SK-N-DZ (cell line): Measurements from ENCODE around the gene LAIR2.
"Not testable (repeated sequence)": the region's sequence is repeated elsewhere in the genome, so short reads cannot be mapped to it uniquely, and the experiment has no call there.

Source experiments
- DNase-seq: peaks from one replicate; pipeline ENCODE4 v3.0.0-alpha.2; 2015; ENCODE audit warnings: low spot score

The LAIR2 gene

GRCh38 chr19:54493967-54494585 is 8.6 kb upstream of the LAIR2 start:
- DNase-seq: no peak

GRCh38 chr19:54495284-54495683 is 7.3 kb upstream of the LAIR2 start:
- DNase-seq: not testable (repeated sequence)

GRCh38 chr19:54497747-54498450 is 4.7 kb upstream of the LAIR2 start:
- DNase-seq: not testable (repeated sequence)

- not testable (repeated sequence) for DNase-seq
Observed at GRCh38 chr19:54498451-54498772, 4.2 kb upstream of the LAIR2 start.

- DNase-seq: not testable (repeated sequence)
Observed at GRCh38 chr19:54505542-54505941, 2.9 kb downstream of the LAIR2 start.

GRCh38 chr19:54506079-54506478 is 3.4 kb downstream of the LAIR2 start:
- DNase-seq: no peak

GRCh38 chr19:54507038-54507717 is 4.5 kb downstream of the LAIR2 start:
- not testable (repeated sequence) for DNase-seq

GRCh38 chr19:54507824-54508223 is 5.2 kb downstream of the LAIR2 start:
- DNase-seq: no peak

GRCh38 chr19:54508487-54508886 is 5.9 kb downstream of the LAIR2 start:
- not testable (repeated sequence) for DNase-seq

GRCh38 chr19:54509200-54509940 is 6.7 kb downstream of the LAIR2 start:
- DNase-seq: not testable (repeated sequence)

- DNase-seq: no peak
Observed at GRCh38 chr19:54515156-54515555, 12.5 kb downstream of the LAIR2 start.

- no peak for DNase-seq
Observed at GRCh38 chr19:54517483-54517882, 14.9 kb downstream of the LAIR2 start.

GRCh38 chr19:54518844-54519243 is 16.2 kb downstream of the LAIR2 start:
- DNase-seq: no peak

GRCh38 chr19:54521022-54521859 is 18.6 kb downstream of the LAIR2 start:
- no peak for DNase-seq

GRCh38 chr19:54521860-54522513 is 19.4 kb downstream of the LAIR2 start:
- no peak for DNase-seq

GRCh38 chr19:54523403-54523802 is 20.8 kb downstream of the LAIR2 start:
- no peak for DNase-seq

- DNase-seq: no peak
Observed at GRCh38 chr19:54525636-54526035, 23.0 kb downstream of the LAIR2 start.

- no peak for DNase-seq
Observed at GRCh38 chr19:54526972-54527371, 24.3 kb downstream of the LAIR2 start.

GRCh38 chr19:54530866-54531265 is 28.2 kb downstream of the LAIR2 start:
- DNase-seq: no peak

GRCh38 chr19:54532528-54532927 is 29.9 kb downstream of the LAIR2 start:
- no peak for DNase-seq

- DNase-seq: no peak
Observed at GRCh38 chr19:54533476-54533875, 30.8 kb downstream of the LAIR2 start.
